Right lung (tissue), 10 donors: ENCODE measurements around the gene KCTD19. TPM values are rescaled to one million over a fixed set of nuclear protein-coding genes. Genes with fewer than 3 reads are reported as not detected.
"Not testable (repeated sequence)": the region's sequence is repeated elsewhere in the genome, so short reads cannot be mapped to it uniquely, and the experiment has no call there.

ENCODE experiments used
- DNase-seq, 2 donors: peaks; one replicate each; pipeline ENCODE4 v3.0.0-alpha.2; 2013
- long read RNA-seq, 8 donors: transcript quantifications; one replicate each; lab custom pipeline, GENCODE V29; 2026
- polyA plus RNA-seq, 5 donors: library from polyadenylated mRNA; unstranded; fragments of 120-200 nt; gene quantifications; one replicate each; pipeline versions ENCODE4 v1.2.1 to v1.2.3, GENCODE V29; 2013; ENCODE audit warnings: inconsistent platforms in 1 of 5, low replicate concordance in 1 of 5; ENCODE audit not compliant: insufficient read length in 5 of 5, insufficient read depth in 1 of 5

The KCTD19 gene
- polyA plus RNA-seq: 10 to 100 TPM in 2 of 5 donors, 1 to 10 TPM in 3; 6.5 to 10.3 (median 8.5) TPM
- long read RNA-seq, donor 1: 0 reads
- long read RNA-seq, donor 2, partial matches to known transcripts: 0 of 1 reads
- long read RNA-seq, donor 2, other reads (novel, unspliced or antisense): 0 of 1 reads
- long read RNA-seq, donor 3: 0 reads
- long read RNA-seq, donor 4, partial matches to known transcripts: 0 of 1 reads
- long read RNA-seq, donor 4, other reads (novel, unspliced or antisense): 0 of 1 reads
- long read RNA-seq, donor 5, partial matches to known transcripts: 0 of 1 reads
- long read RNA-seq, donor 5, other reads (novel, unspliced or antisense): 0 of 1 reads
- long read RNA-seq, donor 6, partial matches to known transcripts: 0 of 1 reads
- long read RNA-seq, donor 6, other reads (novel, unspliced or antisense): 0 of 1 reads
- long read RNA-seq, donor 7, partial matches to known transcripts: 78 of 87 reads
- long read RNA-seq, donor 7, other reads (novel, unspliced or antisense): 8 of 87 reads
- long read RNA-seq, donor 8: 0 reads

- peak; percentile 55 to 56 for DNase-seq
These were observed at the start of gene KCTD19, which contains the start of gene LRRC36 for GRCh38 chr16:67326472-67327309. KCTD19 (minus strand) TSS chr16:67326741; CDS start chr16:67326707, 34 bp downstream. LRRC36 (plus strand) TSS chr16:67326815; CDS start chr16:67326863, 48 bp downstream.

- DNase-seq: not testable (repeated sequence)
These were observed 49.5 kb upstream of the KCTD19 start for GRCh38 chr16:67376012-67376411.

- DNase-seq: no peak
These were observed 46.1 kb upstream of the KCTD19 start for GRCh38 chr16:67372664-67373063.

- DNase-seq: no peak
These were observed 44.1 kb upstream of the KCTD19 start for GRCh38 chr16:67370661-67371060.

- no peak for DNase-seq
These were observed 38.2 kb upstream of the KCTD19 start for GRCh38 chr16:67364600-67365235.

GRCh38 chr16:67361038-67361437, 34.5 kb upstream of the KCTD19 start:
- DNase-seq: no peak

- DNase-seq: not testable (repeated sequence)
These were observed 33.2 kb upstream of the KCTD19 start for GRCh38 chr16:67359540-67360269.

GRCh38 chr16:67357561-67357960, 31.0 kb upstream of the KCTD19 start:
- no peak for DNase-seq

GRCh38 chr16:67356396-67356795, 29.9 kb upstream of the KCTD19 start:
- no peak for DNase-seq

- DNase-seq: not testable (repeated sequence)
These were observed 25.9 kb upstream of the KCTD19 start for GRCh38 chr16:67352463-67352862.

GRCh38 chr16:67350324-67350723, 23.8 kb upstream of the KCTD19 start:
- DNase-seq: no peak

GRCh38 chr16:67349172-67349571, 22.6 kb upstream of the KCTD19 start:
- no peak for DNase-seq

- DNase-seq: no peak
These were observed 19.8 kb upstream of the KCTD19 start for GRCh38 chr16:67346341-67346740.

- DNase-seq: no peak
These were observed 18.9 kb upstream of the KCTD19 start for GRCh38 chr16:67345401-67345800.

GRCh38 chr16:67342616-67343015, 16.1 kb upstream of the KCTD19 start:
- DNase-seq: no peak

GRCh38 chr16:67341250-67341649, 14.7 kb upstream of the KCTD19 start:
- DNase-seq: no peak

- no peak for DNase-seq
These were observed 12.9 kb upstream of the KCTD19 start for GRCh38 chr16:67339453-67339852.

GRCh38 chr16:67336648-67337047, 10.1 kb upstream of the KCTD19 start:
- DNase-seq: no peak

GRCh38 chr16:67336116-67336515, 9.6 kb upstream of the KCTD19 start:
- DNase-seq: no peak

- no peak for DNase-seq
These were observed 6.8 kb upstream of the KCTD19 start for GRCh38 chr16:67333315-67333714.

GRCh38 chr16:67329901-67330300, 3.4 kb upstream of the KCTD19 start:
- no peak for DNase-seq
